ENCODE data around the gene TRIM43. TPM values are rescaled to one million over a fixed set of nuclear protein-coding genes. Genes with fewer than 3 reads are reported as not detected.

TRIM43 gene
- total RNA-seq, result not detected in 2 replicates

GRCh38 chr2:95591701-95592100, at the start of gene TRIM43:
Gene TRIM43, plus strand, starts transcription at chr2:95592001. Its CDS starts 2,023 bp downstream, at chr2:95594024.

Other genes starting within 250 kb of the TRIM43 start
- 36.8 and 37.3 TPM in 2 replicates for gene FAHD2A, start 189.3 kb upstream of the TRIM43 start, total RNA-seq
- not detected in 2 replicates for gene TRIM43B, start 107.2 kb upstream of the TRIM43 start, total RNA-seq